PC-3 (cell line): ENCODE results near the gene CACNA1S. TPM values are rescaled to one million over a fixed set of nuclear protein-coding genes. Genes with fewer than 3 reads are reported as not detected.

Experiments
- ATAC-seq: fragments of 200-7000 bp; cut with Tn5 transposase; 2 replicates; pipeline ENCODE4 v1.9.1; 2020; ENCODE audit warnings: mild to moderate bottlenecking, moderate library complexity
- BruUV-seq: library from RNA; stranded (reverse); fragments of 400-500 nt; replicated peaks from 2 replicates; lab custom pipeline; 2021; lab: Mats Ljungman, UMichigan
- CTCF ChIA-PET: fragments of 300-600 bp; sonication (Branson Sonifier 250); formaldehyde crosslinking; loops from one replicate; lab custom pipeline; 2022; ENCODE audit warnings: antibody characterized with exemption; lab: Charles Lee
- POLR2A ChIA-PET: fragments of 300-600 bp; sonication (Branson Sonifier 250); formaldehyde crosslinking; loops from one replicate; lab custom pipeline; 2022; ENCODE audit warnings: antibody characterized with exemption; ENCODE audit not compliant: unreplicated experiment; lab: Charles Lee
- DNase-seq: peaks from one replicate; pipeline ENCODE4 v3.0.0-alpha.2; 2015
- H2AFZ ChIP-seq: fragments of 300-600 bp; sonication (generic); 2 replicates; pipeline ENCODE4 v1.6.0; 2016; ENCODE audit warnings: antibody characterized with exemption, low read length
- H3F3A ChIP-seq: fragments of 300-600 bp; sonication (generic); one replicate; pipeline ENCODE4 v1.6.0; 2017; ENCODE audit warnings: antibody characterized with exemption, low read length, control low read depth, mild to moderate bottlenecking; ENCODE audit not compliant: unreplicated experiment
- H3K27ac ChIP-seq: fragments of 300-600 bp; sonication (generic); 2 replicates; pipeline ENCODE4 v1.5.1; 2016; ENCODE audit warnings: mild to moderate bottlenecking, low read length
- H3K27me3 ChIP-seq: fragments of 300-600 bp; sonication (generic); 2 replicates; pipeline ENCODE4 v1.6.1; 2016; ENCODE audit warnings: low read length, mixed read lengths
- H3K36me3 ChIP-seq: fragments of 300-600 bp; sonication (generic); 2 replicates; pipeline ENCODE4 v1.6.1; 2016; ENCODE audit warnings: low read depth, mixed run types, low read length, mixed read lengths
- H3K4me1 ChIP-seq: fragments of 300-600 bp; sonication (generic); 2 replicates; pipeline ENCODE4 v1.5.1; 2016; ENCODE audit warnings: low read length; ENCODE audit not compliant: insufficient read depth
- H3K4me2 ChIP-seq: fragments of 300-600 bp; sonication (generic); 2 replicates; pipeline ENCODE4 v1.6.0; 2016; ENCODE audit warnings: low read length
- H3K4me3 ChIP-seq: fragments of 300-600 bp; sonication (generic); 2 replicates; pipeline ENCODE4 v1.5.1; 2016; ENCODE audit warnings: mild to moderate bottlenecking, low read length, mixed read lengths
- H3K79me2 ChIP-seq: fragments of 300-600 bp; sonication (generic); 2 replicates; pipeline ENCODE4 v1.6.1; 2017; ENCODE audit warnings: low read length, mixed read lengths
- H3K9ac ChIP-seq: fragments of 300-600 bp; sonication (generic); 2 replicates; pipeline ENCODE4 v1.6.0; 2016; ENCODE audit warnings: mild to moderate bottlenecking, low read length
- H3K9me2 ChIP-seq: fragments of 300-600 bp; sonication (generic); replicated peaks from 2 replicates; pipeline ENCODE4 v1.6.1; 2016; ENCODE audit warnings: mixed run types, low read length, mixed read lengths
- H3K9me3 ChIP-seq: fragments of 300-600 bp; sonication (generic); 2 replicates; pipeline ENCODE4 v1.6.1; 2016; ENCODE audit warnings: low read length, mixed read lengths
- H4K20me1 ChIP-seq: fragments of 300-600 bp; sonication (generic); 2 replicates; pipeline ENCODE4 v1.6.1; 2016; ENCODE audit warnings: low read length, mixed read lengths
- CTCF ChIP-seq: fragments of 300-600 bp; sonication (generic); conservative IDR thresholded peaks from 2 replicates; pipeline ENCODE4 v1.5.1; 2017; ENCODE audit warnings: antibody characterized with exemption, low read depth, mild to moderate bottlenecking, low read length
- EZH2 ChIP-seq: fragments of 300-600 bp; sonication (generic); IDR thresholded peaks from one replicate; pipeline ENCODE4 v1.6.1; 2017; ENCODE audit warnings: antibody characterized with exemption, mild to moderate bottlenecking, low read length; ENCODE audit not compliant: unreplicated experiment
- EZH2phosphoT487 ChIP-seq: fragments of 300-600 bp; sonication (generic); IDR thresholded peaks from 2 replicates; pipeline ENCODE4 v1.6.1; 2018; ENCODE audit warnings: mild to moderate bottlenecking, antibody characterized with exemption, low read length, borderline replicate concordance
- intact Hi-C: fragments of 100-400 bp; cut with micrococcal nuclease; formaldehyde crosslinking; loops from 2 replicates; pipeline ENCODE4 v1.9.0; 2023
- total RNA-seq: library from RNA; depleted of rRNA; stranded (reverse); fragments of >200 nt; gene quantifications from 2 replicates; pipeline ENCODE4 v1.2.3, GENCODE V29; 2014

CACNA1S gene
- total RNA-seq, 1 experiment from 2014 or later = not detected

GRCh38 chr1:201093962-201094361 is 18.3 kb downstream of the CACNA1S start:
- no peak for DNase-seq
- no peak overlapping the region for H3K9ac ChIP-seq
- no peak overlapping the region for H3K4me2 ChIP-seq
- H4K20me1 ChIP-seq = no peaks in the 10 kb centered on the region
- H3K36me3 ChIP-seq = no peaks in the 10 kb centered on the region
- ATAC-seq = no peak
- no peaks in the 10 kb centered on the region for H3K9me2 ChIP-seq
- no peaks in the 10 kb centered on the region for H3K4me1 ChIP-seq
- H3K27ac ChIP-seq = no peak overlapping the region
- intact Hi-C loops = no loop called here
- H2AFZ ChIP-seq = no peak overlapping the region
- POLR2A ChIA-PET = no interaction called here
- CTCF ChIA-PET = no interaction called here
- no peaks in the 10 kb centered on the region for H3K9me3 ChIP-seq
- no peak overlapping the region for H3K4me3 ChIP-seq
- no TSS peak for BruUV-seq
- TF ChIP-seq EZH2phosphoT487 (no peak), EZH2 (no peak), CTCF (no peak)
- H3K79me2 ChIP-seq = no peaks in the 10 kb centered on the region
- peaks cover 66% of the 10 kb centered on the region for H3K27me3 ChIP-seq
- no peaks in the 10 kb centered on the region for H3F3A ChIP-seq

GRCh38 chr1:201093561-201093960 is 18.7 kb downstream of the CACNA1S start:
- ATAC-seq = no peak
- CTCF ChIA-PET = no interaction called here

More at GRCh38 chr1:201093561-201093960, 18.7 kb downstream of the CACNA1S start:
- no peak for DNase-seq
- intact Hi-C loops = no loop called here
- Histone ChIP-seq H3K4me2 (no peak overlapping the region), H3K27me3 (peaks cover 62% of the 10 kb centered on the region), H3K27ac (no peak overlapping the region), H3K9ac (no peak overlapping the region), H3K9me2 (no peaks in the 10 kb centered on the region), H3K36me3 (no peaks in the 10 kb centered on the region), H3K4me3 (no peak overlapping the region), H3F3A (no peaks in the 10 kb centered on the region), H2AFZ (no peak overlapping the region), H3K9me3 (no peaks in the 10 kb centered on the region), H3K4me1 (peaks cover 3% of the 10 kb centered on the region), H3K79me2 (no peaks in the 10 kb centered on the region), H4K20me1 (no peaks in the 10 kb centered on the region)
- POLR2A ChIA-PET = no interaction called here
- TF ChIP-seq EZH2phosphoT487 = no peak
- TF ChIP-seq CTCF = no peak
- no peak for TF ChIP-seq EZH2
- BruUV-seq = no TSS peak
